GM19467 (cell line): Measurements from ENCODE around the gene RESP18.
A peak's percentile ranks its signal among the peaks of the same experiment; 100 is the strongest.
"Not testable (repeated sequence)": the region's sequence is repeated elsewhere in the genome, so short reads cannot be mapped to it uniquely, and the experiment has no call there.

Experiments
- ATAC-seq: cut with Tn5 transposase; IDR thresholded peaks from one replicate; pipeline ENCODE4 v1.9.1; 2021; ENCODE audit warnings: mild to moderate bottlenecking, moderate library complexity; ENCODE audit not compliant: unreplicated experiment

RESP18 gene

DNA sequence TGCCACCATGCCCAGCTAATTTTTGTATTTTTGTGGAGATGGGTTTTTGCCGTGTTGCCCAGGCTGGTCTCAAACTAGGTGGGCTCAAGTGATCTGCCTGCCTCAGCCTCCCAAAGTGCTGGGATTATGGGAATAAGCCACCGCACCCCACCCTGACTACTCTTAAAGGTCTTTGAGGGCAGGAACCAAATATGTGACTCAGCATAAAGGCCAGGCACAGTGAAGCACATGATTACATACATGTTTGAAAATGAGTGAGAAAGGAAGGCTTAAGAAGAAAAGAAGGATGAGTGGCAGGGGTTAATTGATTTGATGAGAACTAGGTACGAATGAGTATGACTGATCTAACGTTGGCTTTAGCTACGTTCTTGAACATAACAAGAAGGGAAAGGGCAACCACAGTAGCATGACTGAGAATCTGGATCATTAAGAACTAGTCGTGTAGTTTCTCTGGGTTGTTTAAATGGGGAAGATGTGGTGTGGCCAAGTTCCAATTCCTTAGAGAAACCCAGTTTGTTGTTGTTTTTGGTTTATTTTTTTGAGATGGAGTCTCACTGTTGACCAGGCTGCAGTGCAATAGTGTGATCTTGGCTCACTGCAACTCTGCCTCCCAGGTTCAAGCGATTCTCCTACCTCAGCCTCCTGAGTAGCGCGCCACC, 6.8 kb downstream of the RESP18 start:
- no peak for ATAC-seq

- ATAC-seq: no peak
Observed at GRCh38 chr2:219325136-219325535, 7.4 kb downstream of the RESP18 start.

DNA sequence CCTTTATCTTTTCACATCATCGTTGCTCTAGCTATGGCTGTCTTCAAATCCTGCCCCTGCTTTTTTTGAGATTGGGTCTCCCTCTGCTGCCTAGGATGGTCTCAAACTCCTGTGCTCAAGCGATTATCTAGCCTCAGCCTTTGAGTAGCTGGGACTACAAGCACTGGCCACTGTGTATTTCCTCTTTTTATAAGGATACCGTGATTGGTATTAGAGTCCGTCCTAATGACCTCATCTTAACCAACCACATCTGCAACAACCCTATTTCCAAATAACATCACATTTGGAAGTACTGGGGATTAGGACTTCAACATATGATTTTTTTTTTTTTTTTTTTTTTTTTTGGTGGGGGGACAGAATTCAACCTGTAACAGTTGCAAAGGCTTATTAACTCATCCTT, 9.1 kb downstream of the RESP18 start:
- no peak for ATAC-seq

GRCh38 chr2:219314804-219315468, 17.6 kb downstream of the RESP18 start:
- no peak for ATAC-seq

DNA sequence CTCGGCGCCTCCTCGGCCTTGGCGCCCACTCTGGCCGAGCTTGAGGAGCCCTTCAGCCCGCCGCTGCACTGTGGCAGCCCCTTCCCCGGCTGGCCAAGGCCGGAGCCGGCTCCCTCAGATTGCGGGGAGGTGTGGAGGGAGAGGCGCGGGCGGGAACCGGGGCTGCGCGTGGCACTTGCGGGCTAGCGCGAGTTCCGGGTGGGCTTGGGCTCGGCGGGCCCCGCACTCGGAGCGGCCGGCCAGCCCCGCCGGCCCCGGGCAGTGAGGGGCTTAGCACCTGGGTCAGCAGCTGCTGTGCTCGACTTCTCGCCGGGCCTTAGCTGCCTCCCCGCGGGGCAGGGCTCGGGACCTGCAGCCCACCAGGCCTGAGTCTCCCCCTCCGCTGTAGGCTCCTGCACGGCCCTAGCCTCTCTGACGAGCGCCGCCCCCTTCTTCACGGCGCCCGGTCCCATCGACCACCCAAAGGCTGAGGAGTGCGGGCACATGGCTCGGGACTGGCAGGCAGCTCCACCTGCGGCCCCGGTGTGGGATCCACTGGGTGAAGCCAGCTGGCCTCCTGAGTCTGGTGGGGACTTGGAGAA, 19.8 kb downstream of the RESP18 start:
- ATAC-seq: not testable (repeated sequence)

GRCh38 chr2:219309278-219309677, 23.3 kb downstream of the RESP18 start, which contains the start of gene PTPRN:
Gene PTPRN (minus strand): TSS chr2:219309401. CDS start chr2:219309332, 69 bp downstream.
- no peak for ATAC-seq

DNA sequence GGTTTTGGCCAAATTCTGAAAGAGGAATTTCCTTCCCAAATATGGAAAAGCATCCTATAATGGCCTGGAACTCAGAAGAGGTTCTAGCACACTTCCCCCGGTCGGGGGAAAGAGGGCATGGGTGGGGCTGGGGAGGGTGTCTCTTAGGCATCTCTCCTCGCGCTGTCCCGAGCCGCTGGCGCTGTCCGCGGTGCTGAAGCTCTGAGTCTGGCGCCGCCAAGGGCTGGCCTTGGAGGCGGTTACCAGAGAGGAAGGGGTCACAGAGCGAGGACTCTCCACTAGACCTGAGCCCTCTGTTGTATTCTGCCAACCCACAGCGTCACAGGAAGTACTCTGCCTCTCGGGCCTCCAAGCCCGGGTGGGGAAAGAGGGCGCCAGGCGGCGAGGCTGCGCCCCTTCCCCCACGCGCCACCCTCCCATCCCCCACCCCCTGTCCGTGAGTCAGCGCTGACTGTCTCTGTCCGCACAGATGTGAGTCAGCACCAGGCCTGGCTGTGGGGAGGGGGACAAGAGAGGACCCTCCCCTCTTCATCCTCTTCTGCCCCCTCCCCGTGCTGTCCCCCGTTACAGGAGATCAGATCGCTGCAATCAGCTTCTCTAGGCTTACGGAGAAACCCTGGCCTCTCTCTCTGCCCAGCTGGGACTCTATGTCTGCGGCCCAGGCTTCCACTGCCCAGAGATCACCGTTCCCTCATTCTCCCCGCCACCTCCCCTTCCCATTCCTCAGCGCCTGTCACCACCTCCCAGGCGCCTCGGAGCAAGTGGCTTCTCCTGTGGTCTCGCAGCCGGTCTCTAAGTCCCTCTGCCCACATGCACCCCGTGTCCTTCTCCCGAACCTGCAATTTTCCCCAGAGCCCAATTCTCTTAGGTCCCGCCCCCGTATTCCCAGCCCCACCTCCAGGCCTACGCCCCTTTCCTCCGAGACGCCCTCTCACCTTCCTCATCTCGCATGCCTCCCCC, 24.1 kb downstream of the RESP18 start:
- no peak for ATAC-seq

GRCh38 chr2:219306047-219306446, 26.5 kb downstream of the RESP18 start:
- ATAC-seq: no peak

DNA sequence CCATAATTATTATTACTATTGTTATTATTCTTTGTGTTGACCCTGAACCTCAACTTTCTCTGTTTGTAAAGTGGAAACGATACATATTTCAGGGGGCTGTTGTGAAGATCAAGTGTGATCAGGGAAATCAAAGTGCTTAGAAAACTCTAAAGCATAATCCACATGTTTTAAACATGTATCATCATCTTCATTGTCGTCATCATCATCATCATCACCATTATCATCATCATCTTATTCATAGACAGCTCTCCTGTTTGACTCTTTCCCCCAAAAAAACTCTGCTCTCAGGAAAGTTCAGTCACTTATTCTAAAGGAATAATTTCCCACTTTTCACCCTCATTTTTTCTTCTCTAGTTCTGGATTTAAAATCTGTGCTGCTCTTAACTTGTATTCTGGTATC, 28.3 kb downstream of the RESP18 start:
- no peak for ATAC-seq

- no peak for ATAC-seq
Observed at GRCh38 chr2:219302412-219302968, 30.1 kb downstream of the RESP18 start.

DNA sequence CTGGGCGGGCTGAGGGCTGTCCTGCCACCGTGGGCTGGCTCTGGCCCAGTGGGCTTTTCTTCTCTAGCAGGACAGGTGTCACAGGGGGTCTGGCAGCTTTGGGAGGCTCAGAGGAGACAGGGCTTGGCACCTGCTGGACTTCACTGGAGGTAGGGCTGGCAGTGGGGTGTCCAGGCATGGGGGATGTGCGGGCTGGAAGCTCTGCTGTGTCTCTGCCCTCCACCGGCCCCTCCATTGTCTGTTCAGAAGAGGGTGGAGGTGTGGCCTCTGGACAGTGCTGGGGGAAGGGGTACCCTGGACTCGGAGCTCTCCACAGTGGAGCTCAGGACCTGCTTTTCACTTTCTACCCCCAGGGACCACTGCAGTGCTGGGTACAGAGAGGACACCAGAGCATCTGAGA, 32.5 kb downstream of the RESP18 start:
- no peak for ATAC-seq

DNA sequence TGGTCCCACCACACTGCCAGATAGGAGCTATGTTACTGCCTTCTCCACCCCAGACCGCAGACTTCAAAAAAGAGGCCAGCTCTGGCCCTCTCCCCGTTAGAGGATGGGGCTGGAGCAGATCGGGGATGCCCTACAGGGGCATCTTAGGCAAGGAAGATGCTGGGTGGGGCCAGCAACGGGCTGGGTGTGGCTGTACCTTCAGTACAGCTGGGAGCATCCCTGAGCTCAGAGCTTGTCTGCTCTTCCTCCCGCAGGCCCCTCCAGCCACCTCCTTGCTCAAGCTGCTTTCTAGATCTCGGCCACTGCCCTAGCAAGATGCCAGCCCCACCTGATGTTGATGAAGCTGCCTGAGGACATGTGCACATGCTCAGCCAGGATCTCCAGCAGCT, 33.2 kb downstream of the RESP18 start:
- ATAC-seq: no peak

DNA sequence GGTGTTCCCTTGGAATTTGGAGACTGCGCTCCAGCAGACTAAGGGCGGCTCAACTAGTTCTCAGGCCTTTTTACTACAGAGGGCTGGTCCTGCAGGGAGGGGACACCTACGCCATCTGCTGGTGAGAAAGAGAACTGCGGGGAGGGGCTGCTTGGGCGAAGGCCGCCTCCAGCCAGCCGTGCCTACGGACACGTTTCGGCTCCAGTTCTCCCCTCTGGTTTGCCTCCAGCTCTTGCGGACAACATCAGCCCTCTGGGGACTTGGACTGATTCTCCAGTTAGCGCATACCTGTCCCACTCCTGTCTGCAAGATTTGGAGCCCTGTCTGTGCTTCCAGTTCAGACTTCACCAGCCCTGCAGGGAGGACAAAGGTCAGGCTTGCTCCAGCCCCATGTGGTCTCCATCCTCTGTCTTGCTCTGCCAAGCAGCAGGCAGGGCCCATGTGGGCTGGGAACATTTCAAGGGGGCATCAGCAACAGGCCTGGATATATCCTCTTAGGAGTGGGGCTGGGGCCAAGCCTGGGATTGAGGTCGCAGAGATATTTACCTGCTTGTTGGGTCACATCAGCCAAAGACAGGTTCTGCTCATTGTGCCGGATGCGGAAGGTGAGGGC, 33.7 kb downstream of the RESP18 start:
- ATAC-seq: peak; percentile 57

- ATAC-seq: no peak
Observed at GRCh38 chr2:219297766-219298456, 34.6 kb downstream of the RESP18 start.

- no peak for ATAC-seq
Observed at GRCh38 chr2:219296631-219297391, 35.7 kb downstream of the RESP18 start.

- ATAC-seq: no peak
Observed at GRCh38 chr2:219296142-219296541, 36.4 kb downstream of the RESP18 start.

- peak; percentile 76 for ATAC-seq
Observed at GRCh38 chr2:219294356-219295351, 37.9 kb downstream of the RESP18 start.

DNA sequence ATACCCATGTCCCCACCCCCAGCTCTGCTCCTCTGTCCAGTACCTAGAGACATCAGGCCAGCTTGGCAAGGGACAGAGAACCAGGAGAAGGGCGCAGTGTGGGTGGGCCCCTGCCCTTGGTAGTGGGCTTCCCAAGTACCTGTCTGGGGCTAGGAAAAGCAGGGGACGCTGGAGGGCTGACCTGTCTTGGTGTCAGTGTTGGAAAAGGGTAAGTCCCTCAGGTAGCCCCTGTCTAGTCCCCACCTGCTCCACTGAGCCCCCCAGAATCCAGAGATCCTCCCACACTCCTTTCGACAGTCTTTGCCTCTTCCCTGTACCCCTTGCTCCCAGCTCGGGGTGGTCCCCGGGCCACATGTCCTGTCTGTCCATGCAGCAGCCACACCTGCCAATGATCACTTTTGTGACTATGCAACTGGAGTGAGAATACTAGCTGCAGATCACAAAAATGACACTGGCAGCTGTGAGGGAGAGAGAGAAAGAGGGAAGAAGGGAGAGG, 38.8 kb downstream of the RESP18 start:
- no peak for ATAC-seq
